ENCODE data around the gene FUT3. TPM values are rescaled to one million over a fixed set of nuclear protein-coding genes. Genes with fewer than 3 reads are reported as not detected.
"Not testable (repeated sequence)": the region's sequence is repeated elsewhere in the genome, so short reads cannot be mapped to it uniquely, and the experiment has no call there.

FUT3 gene
- total RNA-seq, 1 experiment from 2014 or later: 0.51 TPM

DNA sequence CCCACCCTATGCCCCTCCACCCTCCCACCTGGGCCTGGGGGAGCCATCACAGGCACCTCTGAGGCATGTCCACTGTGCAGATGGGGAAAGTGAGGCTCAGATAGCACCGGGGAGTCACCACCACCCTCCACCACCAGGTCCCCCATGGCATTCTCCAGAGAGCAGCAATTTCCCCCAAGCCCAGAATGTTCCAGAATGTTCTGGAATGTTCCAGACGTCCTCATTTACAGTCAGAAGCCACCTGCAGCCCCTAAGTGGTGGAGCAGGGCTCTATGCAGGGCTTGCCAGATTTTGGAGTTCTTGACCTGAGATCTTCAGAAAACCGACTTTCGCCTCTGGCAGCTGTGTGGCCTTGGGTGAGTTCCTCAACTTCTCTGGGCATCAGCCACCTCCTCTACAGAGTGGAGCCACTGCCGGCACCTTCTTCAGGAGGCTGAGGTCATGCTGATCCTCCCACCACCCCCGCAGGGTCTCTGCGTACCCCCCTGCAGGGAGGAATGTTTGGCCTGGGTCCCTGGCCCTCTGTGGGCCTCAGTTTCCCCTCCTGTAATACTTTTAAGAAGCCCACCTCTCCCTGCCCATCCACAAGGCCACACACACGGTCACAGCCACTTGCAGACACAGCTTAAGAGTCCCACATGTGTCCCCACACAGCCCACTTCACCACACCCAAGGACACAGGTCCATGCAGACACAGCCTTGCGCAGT lies 12.9 kb upstream of the FUT3 start:
- ChIA-PET CTCF (no interaction called here), POLR2A (interaction anchor here (0.6 kb wide), 1 partner anchor 120 kb away, joined by 3 read pairs; no protein-coding TSS in a partner anchor)
- Mint-ChIP-seq H3K27me3 (ENCODE audit: insufficient read depth, unreplicated experiment) (peaks cover 9% of the 10 kb centered on the region), H3K36me3 (ENCODE audit: insufficient read depth, unreplicated experiment) (no peaks in the 10 kb centered on the region), H3K27ac (ENCODE audit: low read depth, unreplicated experiment) (no peak overlapping the region), H3K9me3 (ENCODE audit: unreplicated experiment) (no peaks in the 10 kb centered on the region), H3K4me3 (ENCODE audit: unreplicated experiment) (no peak overlapping the region), H3K4me1 (ENCODE audit: insufficient read depth, unreplicated experiment) (no peaks in the 10 kb centered on the region)
- TF ChIP-seq, protein P1, sequence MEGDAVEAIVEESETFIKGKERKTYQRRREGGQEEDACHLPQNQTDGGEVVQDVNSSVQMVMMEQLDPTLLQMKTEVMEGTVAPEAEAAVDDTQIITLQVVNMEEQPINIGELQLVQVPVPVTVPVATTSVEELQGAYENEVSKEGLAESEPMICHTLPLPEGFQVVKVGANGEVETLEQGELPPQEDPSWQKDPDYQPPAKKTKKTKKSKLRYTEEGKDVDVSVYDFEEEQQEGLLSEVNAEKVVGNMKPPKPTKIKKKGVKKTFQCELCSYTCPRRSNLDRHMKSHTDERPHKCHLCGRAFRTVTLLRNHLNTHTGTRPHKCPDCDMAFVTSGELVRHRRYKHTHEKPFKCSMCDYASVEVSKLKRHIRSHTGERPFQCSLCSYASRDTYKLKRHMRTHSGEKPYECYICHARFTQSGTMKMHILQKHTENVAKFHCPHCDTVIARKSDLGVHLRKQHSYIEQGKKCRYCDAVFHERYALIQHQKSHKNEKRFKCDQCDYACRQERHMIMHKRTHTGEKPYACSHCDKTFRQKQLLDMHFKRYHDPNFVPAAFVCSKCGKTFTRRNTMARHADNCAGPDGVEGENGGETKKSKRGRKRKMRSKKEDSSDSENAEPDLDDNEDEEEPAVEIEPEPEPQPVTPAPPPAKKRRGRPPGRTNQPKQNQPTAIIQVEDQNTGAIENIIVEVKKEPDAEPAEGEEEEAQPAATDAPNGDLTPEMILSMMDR (IDR thresholded peaks at IDR 0.05; ENCODE audit: unreplicated experiment): no peak
- intact Hi-C loops (cut with micrococcal nuclease): no loop called here
- no peak for DNase-seq (ENCODE audit: unreplicated experiment)
- no TSS peak for BruUV-seq (replicated peaks)

GRCh38 chr19:5863030-5863665 lies 11.9 kb upstream of the FUT3 start:
- ChIA-PET POLR2A (no interaction called here), CTCF (no interaction called here)
- no peak for DNase-seq (ENCODE audit: unreplicated experiment)
- no TSS peak for BruUV-seq (replicated peaks)
- Mint-ChIP-seq H3K4me3 (ENCODE audit: unreplicated experiment) (no peak overlapping the region), H3K36me3 (ENCODE audit: insufficient read depth, unreplicated experiment) (no peaks in the 10 kb centered on the region), H3K27ac (ENCODE audit: low read depth, unreplicated experiment) (no peak overlapping the region), H3K4me1 (ENCODE audit: insufficient read depth, unreplicated experiment) (no peaks in the 10 kb centered on the region), H3K27me3 (ENCODE audit: insufficient read depth, unreplicated experiment) (peaks cover 8% of the 10 kb centered on the region), H3K9me3 (ENCODE audit: unreplicated experiment) (no peaks in the 10 kb centered on the region)
- intact Hi-C loops (cut with micrococcal nuclease): no loop called here
- TF ChIP-seq, protein P1 (IDR thresholded peaks at IDR 0.05; ENCODE audit: unreplicated experiment): no peak

- Mint-ChIP-seq H3K27ac (ENCODE audit: low read depth, unreplicated experiment) (no peak overlapping the region), H3K27me3 (ENCODE audit: insufficient read depth, unreplicated experiment) (peaks cover 17% of the 10 kb centered on the region), H3K4me3 (ENCODE audit: unreplicated experiment) (no peak overlapping the region), H3K4me1 (ENCODE audit: insufficient read depth, unreplicated experiment) (no peaks in the 10 kb centered on the region), H3K9me3 (ENCODE audit: unreplicated experiment) (no peaks in the 10 kb centered on the region), H3K36me3 (ENCODE audit: insufficient read depth, unreplicated experiment) (no peaks in the 10 kb centered on the region)
- ChIA-PET POLR2A (interaction anchor here (1.3 kb wide), 1 partner anchor 46 kb away, joined by 3 read pairs; the partner anchor contains the start of gene NDUFA11), CTCF (no interaction called here)
- TF ChIP-seq, protein P1 (IDR thresholded peaks at IDR 0.05; ENCODE audit: unreplicated experiment): no peak
- intact Hi-C loops (cut with micrococcal nuclease): no loop called here
- DNase-seq (ENCODE audit: unreplicated experiment): no peak
- BruUV-seq (replicated peaks): no TSS peak
Measured at GRCh38 chr19:5857203-5858081, 6.2 kb upstream of the FUT3 start.

DNA sequence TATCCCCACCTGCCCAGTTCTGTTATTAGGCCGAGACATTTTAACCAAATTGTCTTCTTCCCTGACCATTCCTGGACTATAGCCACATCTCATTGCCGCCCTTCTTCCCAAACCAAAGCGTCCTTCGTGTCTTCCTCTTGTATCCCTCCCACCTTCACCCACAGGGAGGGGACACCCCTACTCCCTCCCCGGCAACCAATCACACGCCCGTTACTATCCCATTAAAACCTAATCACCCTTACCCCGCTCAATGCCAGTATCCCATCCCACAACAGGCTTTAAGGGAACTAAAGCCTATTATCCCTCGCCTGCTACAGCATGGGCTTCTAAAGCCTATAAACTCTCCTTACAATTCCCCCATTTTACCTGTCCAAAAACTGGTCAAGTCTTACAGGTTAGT lies 3.9 kb upstream of the FUT3 start:
- DNase-seq (ENCODE audit: unreplicated experiment); H3K4me3 Mint-ChIP-seq (ENCODE audit: unreplicated experiment); CTCF ChIA-PET; H3K4me1 Mint-ChIP-seq (ENCODE audit: insufficient read depth, unreplicated experiment); H3K36me3 Mint-ChIP-seq (ENCODE audit: insufficient read depth, unreplicated experiment); intact Hi-C loops (cut with micrococcal nuclease); H3K9me3 Mint-ChIP-seq (ENCODE audit: unreplicated experiment); BruUV-seq (replicated peaks); H3K27ac Mint-ChIP-seq (ENCODE audit: low read depth, unreplicated experiment); POLR2A ChIA-PET: not testable (repeated sequence)
- peaks cover 20% of the 10 kb centered on the region for H3K27me3 Mint-ChIP-seq (ENCODE audit: insufficient read depth, unreplicated experiment)

DNA sequence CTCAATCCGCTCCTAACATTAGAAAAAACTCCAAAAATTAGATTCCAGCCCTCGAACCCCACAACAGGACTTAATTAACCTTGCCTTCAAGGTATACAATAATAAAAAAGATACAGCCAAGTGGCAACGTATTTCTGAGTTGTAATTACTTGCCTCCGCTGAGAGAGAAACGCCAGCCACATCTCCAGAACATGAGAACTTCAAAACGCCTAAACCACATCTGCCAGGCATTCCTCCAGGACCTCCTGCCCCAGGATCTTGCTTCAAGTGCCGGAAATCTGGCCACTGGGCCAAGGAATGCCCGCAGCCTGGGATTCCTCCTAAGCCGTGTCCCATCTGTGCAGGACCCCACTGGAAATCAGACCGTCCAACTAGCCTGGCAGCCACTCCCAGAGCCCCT lies 2.9 kb upstream of the FUT3 start:
- H3K9me3 Mint-ChIP-seq (ENCODE audit: unreplicated experiment); CTCF ChIA-PET; H3K27ac Mint-ChIP-seq (ENCODE audit: low read depth, unreplicated experiment); intact Hi-C loops (cut with micrococcal nuclease); DNase-seq (ENCODE audit: unreplicated experiment); POLR2A ChIA-PET; H3K4me3 Mint-ChIP-seq (ENCODE audit: unreplicated experiment); H3K36me3 Mint-ChIP-seq (ENCODE audit: insufficient read depth, unreplicated experiment); BruUV-seq (replicated peaks); H3K4me1 Mint-ChIP-seq (ENCODE audit: insufficient read depth, unreplicated experiment): not testable (repeated sequence)
- peaks cover 20% of the 10 kb centered on the region for H3K27me3 Mint-ChIP-seq (ENCODE audit: insufficient read depth, unreplicated experiment)

Measured in MCF 10A (cell line).